MV-4-11 (cell line): Measurements from ENCODE around the gene FBN1.

Source experiments
- DNase-seq: peaks from one replicate; lab custom pipeline; 2025; lab: John Stamatoyannopoulos, UW

The FBN1 gene

GRCh38 chr15:48553559-48553958, 92.0 kb downstream of the FBN1 start:
- no peak for DNase-seq

GRCh38 chr15:48550822-48551525, 94.5 kb downstream of the FBN1 start:
- no peak for DNase-seq

GRCh38 chr15:48548455-48548854, 97.1 kb downstream of the FBN1 start:
- no peak for DNase-seq

GRCh38 chr15:48547286-48547685, 98.2 kb downstream of the FBN1 start:
- DNase-seq, result no peak

- DNase-seq, result no peak
These were observed 99.2 kb downstream of the FBN1 start for GRCh38 chr15:48546296-48546695.

- DNase-seq, result no peak
These were observed 100.7 kb downstream of the FBN1 start for GRCh38 chr15:48544778-48545177.

- peak; percentile 47 for DNase-seq
These were observed 103.9 kb downstream of the FBN1 start for GRCh38 chr15:48541341-48542278.

GRCh38 chr15:48540756-48541155, 104.8 kb downstream of the FBN1 start:
- no peak for DNase-seq

GRCh38 chr15:48538941-48539340, 106.6 kb downstream of the FBN1 start:
- no peak for DNase-seq

GRCh38 chr15:48537271-48538113, 108.0 kb downstream of the FBN1 start:
- no peak for DNase-seq

GRCh38 chr15:48536681-48537091, 108.8 kb downstream of the FBN1 start:
- no peak for DNase-seq

GRCh38 chr15:48533982-48534381, 111.5 kb downstream of the FBN1 start:
- no peak for DNase-seq

- DNase-seq, result no peak
These were observed 112.6 kb downstream of the FBN1 start for GRCh38 chr15:48532946-48533345.

GRCh38 chr15:48530528-48530927, 115.0 kb downstream of the FBN1 start:
- no peak for DNase-seq

- no peak for DNase-seq
These were observed 116.6 kb downstream of the FBN1 start for GRCh38 chr15:48528921-48529320.

GRCh38 chr15:48527517-48527916, 118.0 kb downstream of the FBN1 start:
- no peak for DNase-seq

- no peak for DNase-seq
These were observed 122.6 kb downstream of the FBN1 start for GRCh38 chr15:48522911-48523310.

- DNase-seq, result no peak
These were observed 123.4 kb downstream of the FBN1 start for GRCh38 chr15:48522123-48522522.

GRCh38 chr15:48520376-48521155, 124.9 kb downstream of the FBN1 start:
- DNase-seq, result no peak

- no peak for DNase-seq
These were observed 129.4 kb downstream of the FBN1 start for GRCh38 chr15:48516121-48516520.

- no peak for DNase-seq
These were observed 130.0 kb downstream of the FBN1 start for GRCh38 chr15:48515500-48515899.
